Activated T-cell treated with anti-CD3 and anti-CD28 coated beads, Interleukin-2, amount 50 U/mL, for 4 hours (primary cell): ENCODE measurements around the gene CNTN3. TPM values are rescaled to one million over a fixed set of nuclear protein-coding genes. Genes with fewer than 3 reads are reported as not detected.

Experiments
- ATAC-seq, 2 donors: fragments of 200-7000 bp; cut with Tn5 transposase; one replicate each; pipeline ENCODE4 v1.10.0; 2021
- DNase-seq: peaks from one replicate; pipeline ENCODE4 v3.0.0-alpha.2; 2020
- H3K27me3 Mint-ChIP-seq: one replicate; pipeline ENCODE4 v1.8.0; 2021; ENCODE audit warnings: low read depth, mixed read lengths
- H3K36me3 Mint-ChIP-seq: one replicate; pipeline ENCODE4 v1.8.0; 2022; ENCODE audit warnings: mixed read lengths; ENCODE audit not compliant: insufficient read depth
- H3K4me1 Mint-ChIP-seq: one replicate; pipeline ENCODE4 v1.8.0; 2021; ENCODE audit warnings: low read depth, mixed read lengths
- H3K4me3 Mint-ChIP-seq: one replicate; pipeline ENCODE4 v1.8.0; 2021; ENCODE audit warnings: mild to moderate bottlenecking, moderate library complexity, mixed read lengths
- H3K9me3 Mint-ChIP-seq: one replicate; pipeline ENCODE4 v1.8.0; 2021; ENCODE audit warnings: mixed read lengths
- total RNA-seq, 3 donors: library from RNA; stranded (reverse); gene quantifications; one replicate each; pipeline ENCODE4 v1.2.1, GENCODE V29; 2021

The CNTN3 gene
- total RNA-seq, 3 donors from 2014 or later, result not detected

GRCh38 chr3:74593152-74593551, 21.3 kb downstream of the CNTN3 start:
- Mint-ChIP-seq H3K4me1 (no peaks in the 10 kb centered on the region), H3K4me3 (no peak overlapping the region), H3K9me3 (peaks cover 10% of the 10 kb centered on the region), H3K27me3 (no peaks in the 10 kb centered on the region), H3K36me3 (no peaks in the 10 kb centered on the region)
- ATAC-seq, result no peak
- DNase-seq, result no peak

- H3K4me3 Mint-ChIP-seq, result no peak overlapping the region
- H3K27me3 Mint-ChIP-seq, result no peaks in the 10 kb centered on the region
- ATAC-seq (no peak), DNase-seq (no peak)
- H3K36me3 Mint-ChIP-seq, result no peaks in the 10 kb centered on the region
- H3K9me3 Mint-ChIP-seq, result peaks cover 11% of the 10 kb centered on the region
- no peaks in the 10 kb centered on the region for H3K4me1 Mint-ChIP-seq
Measured at GRCh38 chr3:74592359-74592758, 22.1 kb downstream of the CNTN3 start.

GRCh38 chr3:74591946-74592345, 22.5 kb downstream of the CNTN3 start:
- Mint-ChIP-seq H3K9me3 (peaks cover 10% of the 10 kb centered on the region), H3K36me3 (no peaks in the 10 kb centered on the region), H3K27me3 (no peaks in the 10 kb centered on the region), H3K4me1 (no peaks in the 10 kb centered on the region), H3K4me3 (no peak overlapping the region)
- no peak for ATAC-seq
- no peak for DNase-seq

DNA sequence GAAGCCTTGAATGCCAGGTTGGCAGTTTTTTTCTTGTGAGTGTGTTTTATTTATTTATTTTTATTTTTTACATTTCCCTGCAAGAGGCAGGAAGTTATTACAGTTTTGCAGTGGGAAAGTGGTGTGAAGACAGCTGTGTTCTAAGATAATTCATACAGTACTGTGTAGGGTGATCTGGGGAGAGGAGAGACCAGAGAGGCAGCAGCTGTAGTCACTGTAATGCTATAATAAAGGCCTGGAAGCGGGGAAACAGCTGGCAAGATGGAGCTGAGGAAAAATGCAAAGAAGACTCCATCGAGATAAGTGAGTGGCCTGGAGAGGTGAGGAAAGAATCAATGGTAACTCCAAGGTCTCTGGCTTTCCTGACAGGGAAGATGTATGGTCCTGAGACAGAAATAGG, 23.1 kb downstream of the CNTN3 start:
- DNase-seq, result no peak
- Mint-ChIP-seq H3K27me3 (no peaks in the 10 kb centered on the region), H3K4me1 (no peaks in the 10 kb centered on the region), H3K4me3 (no peak overlapping the region), H3K36me3 (no peaks in the 10 kb centered on the region), H3K9me3 (peaks cover 10% of the 10 kb centered on the region)
- ATAC-seq, result no peak

- Mint-ChIP-seq H3K27me3 (no peaks in the 10 kb centered on the region), H3K9me3 (peaks cover 10% of the 10 kb centered on the region), H3K36me3 (no peaks in the 10 kb centered on the region), H3K4me3 (no peak overlapping the region), H3K4me1 (no peaks in the 10 kb centered on the region)
- no peak for ATAC-seq
- DNase-seq, result no peak
Measured at GRCh38 chr3:74590620-74591262, 23.7 kb downstream of the CNTN3 start.

GRCh38 chr3:74584782-74585181, 29.7 kb downstream of the CNTN3 start:
- no peak for ATAC-seq
- Mint-ChIP-seq H3K4me3 (no peak overlapping the region), H3K4me1 (no peaks in the 10 kb centered on the region), H3K36me3 (no peaks in the 10 kb centered on the region), H3K27me3 (no peaks in the 10 kb centered on the region), H3K9me3 (peaks cover 16% of the 10 kb centered on the region)
- DNase-seq, result no peak

DNA sequence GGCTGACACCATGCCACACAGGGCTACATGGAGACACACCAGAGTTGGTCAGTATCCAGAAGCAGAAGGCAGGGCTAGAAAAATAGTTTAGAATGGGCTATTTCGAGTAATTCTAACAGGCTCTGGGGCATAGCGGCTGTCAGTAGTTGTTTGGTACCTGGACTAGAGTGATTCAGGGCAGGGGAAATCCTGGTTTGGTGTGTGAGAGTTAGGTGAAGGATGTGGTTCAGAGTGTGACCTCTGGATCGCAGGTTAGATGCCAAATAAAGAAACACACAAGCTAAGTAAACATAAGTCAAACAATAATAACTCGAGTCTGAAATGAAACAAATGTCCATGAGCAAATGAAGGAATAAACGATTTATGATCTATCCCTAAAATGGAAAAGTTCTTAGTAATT, 31.5 kb downstream of the CNTN3 start:
- no peaks in the 10 kb centered on the region for H3K27me3 Mint-ChIP-seq
- H3K4me1 Mint-ChIP-seq, result no peaks in the 10 kb centered on the region
- no peak overlapping the region for H3K4me3 Mint-ChIP-seq
- H3K9me3 Mint-ChIP-seq, result peaks cover 16% of the 10 kb centered on the region
- H3K36me3 Mint-ChIP-seq, result no peaks in the 10 kb centered on the region
- ATAC-seq, result no peak
- no peak for DNase-seq

DNA sequence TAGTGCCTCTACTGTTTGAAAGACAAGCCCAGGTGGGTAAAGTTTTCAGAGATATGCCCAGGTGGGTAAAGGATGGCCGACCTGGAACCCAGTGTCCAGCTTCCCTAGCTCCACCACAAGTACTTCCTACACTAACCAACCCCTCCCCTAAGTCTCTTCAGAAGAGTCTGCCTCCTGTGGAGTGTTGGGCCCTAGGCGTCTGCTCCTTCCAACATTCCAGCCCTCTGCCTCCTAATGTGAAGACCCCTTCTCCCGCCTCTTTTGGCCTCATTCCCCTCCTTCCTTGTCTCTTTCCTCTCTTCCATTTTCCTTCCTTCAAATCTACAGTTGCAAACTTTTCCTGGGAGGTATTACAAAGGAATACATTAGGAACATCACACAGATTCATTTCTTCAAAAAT, 38.6 kb downstream of the CNTN3 start:
- DNase-seq (no peak), ATAC-seq (no peak)
- no peaks in the 10 kb centered on the region for H3K4me1 Mint-ChIP-seq
- peaks cover 21% of the 10 kb centered on the region for H3K9me3 Mint-ChIP-seq
- H3K27me3 Mint-ChIP-seq, result no peaks in the 10 kb centered on the region
- no peaks in the 10 kb centered on the region for H3K36me3 Mint-ChIP-seq
- no peak overlapping the region for H3K4me3 Mint-ChIP-seq

DNA sequence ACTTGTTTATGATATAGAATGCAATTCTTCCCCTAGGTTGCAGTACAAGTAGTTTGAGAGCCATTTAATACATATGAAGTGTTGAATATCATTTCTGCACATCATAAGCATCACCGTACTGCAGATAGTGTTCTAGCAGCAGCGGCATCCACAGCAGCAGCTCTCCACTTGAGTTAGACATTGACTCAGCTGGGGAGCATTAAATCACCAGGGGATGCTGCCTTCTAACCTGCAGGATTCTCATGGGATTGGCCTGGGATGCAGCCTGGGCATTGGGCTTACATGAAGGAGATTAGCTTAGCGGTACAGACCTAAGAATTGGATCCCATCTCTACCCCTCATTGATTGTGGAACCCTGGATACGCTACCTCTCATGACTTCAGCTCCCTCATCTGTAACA, 43.3 kb downstream of the CNTN3 start:
- H3K4me1 Mint-ChIP-seq, result no peaks in the 10 kb centered on the region
- H3K4me3 Mint-ChIP-seq, result no peak overlapping the region
- no peaks in the 10 kb centered on the region for H3K36me3 Mint-ChIP-seq
- DNase-seq, result no peak
- ATAC-seq, result no peak
- H3K27me3 Mint-ChIP-seq, result no peaks in the 10 kb centered on the region
- peaks cover 40% of the 10 kb centered on the region for H3K9me3 Mint-ChIP-seq
